Measurements from ENCODE around the gene APBB1IP. TPM values are rescaled to one million over a fixed set of nuclear protein-coding genes. Genes with fewer than 3 reads are reported as not detected.

The APBB1IP gene
- total and polyA plus RNA-seq, 9 of the 15 experiments (the other 6 are each of a cell fraction or from before 2014, with no cell fraction given), result 0.03 to 0.11 (median 0.06) TPM; not detected in 4

- TF ChIP-seq, protein P1, sequence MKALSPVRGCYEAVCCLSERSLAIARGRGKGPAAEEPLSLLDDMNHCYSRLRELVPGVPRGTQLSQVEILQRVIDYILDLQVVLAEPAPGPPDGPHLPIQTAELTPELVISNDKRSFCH (CRISPR knock-in tag; IDR thresholded peaks at IDR 0.05), result no peak
- TF ChIP-seq, protein P1 (tag; IDR thresholded peaks at IDR 0.05), result no peak
- no peak for TF ChIP-seq POLR3G (IDR thresholded peaks at IDR 0.05; ENCODE audit: extremely low read depth, insufficient read length, insufficient replicate concordance)
- no peak for TF ChIP-seq BACH1 (tag; IDR thresholded peaks at IDR 0.05)
- TF ChIP-seq, protein P2, sequence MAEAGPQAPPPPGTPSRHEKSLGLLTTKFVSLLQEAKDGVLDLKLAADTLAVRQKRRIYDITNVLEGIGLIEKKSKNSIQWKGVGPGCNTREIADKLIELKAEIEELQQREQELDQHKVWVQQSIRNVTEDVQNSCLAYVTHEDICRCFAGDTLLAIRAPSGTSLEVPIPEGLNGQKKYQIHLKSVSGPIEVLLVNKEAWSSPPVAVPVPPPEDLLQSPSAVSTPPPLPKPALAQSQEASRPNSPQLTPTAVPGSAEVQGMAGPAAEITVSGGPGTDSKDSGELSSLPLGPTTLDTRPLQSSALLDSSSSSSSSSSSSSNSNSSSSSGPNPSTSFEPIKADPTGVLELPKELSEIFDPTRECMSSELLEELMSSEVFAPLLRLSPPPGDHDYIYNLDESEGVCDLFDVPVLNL (CRISPR knock-in tag; IDR thresholded peaks at IDR 0.05; ENCODE audit: low read depth), result no peak
- TF ChIP-seq HNRNPK (IDR thresholded peaks at IDR 0.05; ENCODE audit: low read depth, low read length, poor library complexity, severe bottlenecking), result no peak
- no peak for TF ChIP-seq CREB1 (IDR thresholded peaks at IDR 0.05)
- no peak for TF ChIP-seq CREB1 (CRISPR knock-in tag; IDR thresholded peaks at IDR 0.05)
Measured at GRCh38 chr10:26453850-26454249, 15.7 kb downstream of the APBB1IP start (continued).

DNA sequence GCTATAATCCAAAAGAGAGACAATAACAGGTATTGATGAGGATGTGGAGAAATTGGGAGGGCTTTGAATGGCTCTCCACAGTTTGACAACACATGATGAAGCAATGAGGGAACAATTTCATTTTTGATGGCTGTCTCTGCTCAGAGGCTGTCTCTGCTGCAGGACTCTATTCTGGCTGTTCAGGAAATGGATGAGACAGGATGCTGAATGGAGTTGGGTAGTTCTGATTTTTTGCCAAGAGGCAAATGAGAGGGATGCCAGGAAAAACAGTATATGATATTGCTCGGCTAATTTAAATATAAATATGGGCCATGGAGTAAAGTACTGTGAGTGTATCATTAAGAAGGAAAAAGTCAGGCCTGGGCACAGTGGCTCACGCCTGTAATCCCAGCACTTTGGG lies 16.8 kb downstream of the APBB1IP start:
- H3K27me3 ChIP-seq (ENCODE audit: control insufficient read depth in 2 of 2, insufficient read depth in 2 of 2, low read length in 2 of 2), result no peaks in the 10 kb centered on the region
- H3K79me2 ChIP-seq (ENCODE audit: control insufficient read depth, insufficient read depth, low read length), result no peaks in the 10 kb centered on the region
- H3K4me3 ChIP-seq, result no peak overlapping the region
- ChIA-PET CTCF (ENCODE audit: low intra/inter-chr PET ratio) (no interaction called here), POLR2A (no interaction called here)
- intact Hi-C loops (cut with micrococcal nuclease) (no loop called here), in situ Hi-C loops (cut with MboI) (no loop called here)
- H2AFZ ChIP-seq (ENCODE audit: low read depth, low read length), result no peak overlapping the region
- DNase-seq (ENCODE audit: extremely low read depth in 1 of 4, low spot score in 3 of 4) (no peak), ATAC-seq (no peak), FAIRE-seq (no peak)
- H4K20me1 ChIP-seq (replicated peaks; ENCODE audit: control insufficient read depth, insufficient read depth, low read length), result no peaks in the 10 kb centered on the region
- BruUV-seq (replicated peaks), result no TSS peak
- no peaks in the 10 kb centered on the region for H3K9me3 ChIP-seq (replicated peaks; ENCODE audit: control insufficient read depth, insufficient read depth, low read depth, low read length)
- H3K36me3 ChIP-seq (ENCODE audit: control insufficient read depth, insufficient read depth, low read length), result no peaks in the 10 kb centered on the region
- no peak overlapping the region for H3K9ac ChIP-seq (ENCODE audit: insufficient read depth in 1 of 2, low read depth in 2 of 2, low read length in 2 of 2)
- H3K9me1 ChIP-seq (ENCODE audit: control insufficient read depth, insufficient read depth, low read length), result no peaks in the 10 kb centered on the region
- 4% methylated on average over 2 of the region's 2 CpGs for WGBS (ENCODE audit: insufficient coverage, low coverage, missing lambda C conversion rate)
- H3K4me1 ChIP-seq (replicated peaks in 1 of 2; ENCODE audit: control insufficient read depth in 2 of 2, insufficient read depth in 2 of 2, low read length in 2 of 2), result no peaks in the 10 kb centered on the region
- H3K27ac ChIP-seq (ENCODE audit: extremely low read depth, low read depth, low read length), result no peak overlapping the region
- no peak overlapping the region for H3K4me2 ChIP-seq (ENCODE audit: insufficient read depth, low read length)
- no peak for TF ChIP-seq SP1 (CRISPR knock-in tag; IDR thresholded peaks at IDR 0.05)
- TF ChIP-seq CEBPZ (IDR thresholded peaks at IDR 0.05; ENCODE audit: borderline replicate concordance, low read depth, low read length), result no peak
- TF ChIP-seq, protein P3, sequence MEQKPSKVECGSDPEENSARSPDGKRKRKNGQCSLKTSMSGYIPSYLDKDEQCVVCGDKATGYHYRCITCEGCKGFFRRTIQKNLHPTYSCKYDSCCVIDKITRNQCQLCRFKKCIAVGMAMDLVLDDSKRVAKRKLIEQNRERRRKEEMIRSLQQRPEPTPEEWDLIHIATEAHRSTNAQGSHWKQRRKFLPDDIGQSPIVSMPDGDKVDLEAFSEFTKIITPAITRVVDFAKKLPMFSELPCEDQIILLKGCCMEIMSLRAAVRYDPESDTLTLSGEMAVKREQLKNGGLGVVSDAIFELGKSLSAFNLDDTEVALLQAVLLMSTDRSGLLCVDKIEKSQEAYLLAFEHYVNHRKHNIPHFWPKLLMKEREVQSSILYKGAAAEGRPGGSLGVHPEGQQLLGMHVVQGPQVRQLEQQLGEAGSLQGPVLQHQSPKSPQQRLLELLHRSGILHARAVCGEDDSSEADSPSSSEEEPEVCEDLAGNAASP (IDR thresholded peaks at IDR 0.05), result no peak
- TF ChIP-seq ZFX (CRISPR knock-in tag; IDR thresholded peaks at IDR 0.05), result no peak
- no peak for TF ChIP-seq SETDB1 (IDR thresholded peaks at IDR 0.05; ENCODE audit: low read length)
- TF ChIP-seq RBFOX2 (IDR thresholded peaks at IDR 0.05; ENCODE audit: low read depth, low read length), result no peak
- no peak for TF ChIP-seq FOXA3 (CRISPR knock-in tag; conservative IDR thresholded peaks at IDR 0.05 in 1 of 2, IDR thresholded peaks at IDR 0.05 in 1 of 2)
- no peak for TF ChIP-seq ZNF444 (CRISPR knock-in tag; IDR thresholded peaks at IDR 0.05)
- no peak for TF ChIP-seq ZNF668 (CRISPR knock-in tag; IDR thresholded peaks at IDR 0.05)

All from K562 (cell line).